ENCODE data around the gene CACNA2D3.

Gene CACNA2D3

GRCh38 chr3:54427941-54428871 lies 305.9 kb downstream of the CACNA2D3 start:
- H3K36me3 ChIP-seq (ENCODE audit: control insufficient read depth, insufficient read depth, low read length) = no peaks in the 10 kb centered on the region
- no peak overlapping the region for H3K4me3 ChIP-seq (ENCODE audit: low read depth, low read length)
- H3K9ac ChIP-seq = no peak overlapping the region
- no peaks in the 10 kb centered on the region for H3K9me3 ChIP-seq (ENCODE audit: control insufficient read depth, low read length)
- H3K79me2 ChIP-seq = no peaks in the 10 kb centered on the region
- H3K27ac ChIP-seq = no peak overlapping the region
- TF ChIP-seq CTCF (IDR thresholded peaks at IDR 0.05) = peak; percentile 84
- no peak overlapping the region for H2AFZ ChIP-seq
- H3K4me2 ChIP-seq (ENCODE audit: low read length) = no peak overlapping the region
- no peaks in the 10 kb centered on the region for H3K27me3 ChIP-seq (ENCODE audit: control insufficient read depth, insufficient read depth, low read length)
- H3K4me1 ChIP-seq = no peaks in the 10 kb centered on the region

DNA sequence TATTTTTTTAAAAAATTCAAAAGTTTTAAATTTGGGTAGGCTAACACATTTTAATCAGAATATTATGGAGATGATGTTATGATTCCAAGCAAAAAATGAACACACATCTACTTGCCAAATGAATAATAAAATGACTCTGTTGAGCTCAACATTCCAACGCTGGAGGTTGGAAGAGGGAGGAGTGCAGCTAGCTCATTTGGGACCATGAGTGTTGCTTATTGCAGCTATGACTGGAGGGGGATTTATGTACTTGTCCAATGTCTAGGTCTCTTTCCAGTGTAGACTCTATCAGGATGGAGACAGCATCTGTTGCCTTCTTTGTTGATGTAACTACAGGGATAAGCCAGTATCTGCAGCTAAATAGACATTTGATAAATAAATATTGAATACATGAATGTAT lies 310.6 kb downstream of the CACNA2D3 start:
- H3K9ac ChIP-seq = no peak overlapping the region
- H3K4me1 ChIP-seq = no peaks in the 10 kb centered on the region
- H3K79me2 ChIP-seq = no peaks in the 10 kb centered on the region
- no peaks in the 10 kb centered on the region for H3K27me3 ChIP-seq (ENCODE audit: control insufficient read depth, insufficient read depth, low read length)
- H3K36me3 ChIP-seq (ENCODE audit: control insufficient read depth, insufficient read depth, low read length) = no peaks in the 10 kb centered on the region
- H3K4me3 ChIP-seq (ENCODE audit: low read depth, low read length) = no peak overlapping the region
- H3K4me2 ChIP-seq (ENCODE audit: low read length) = no peak overlapping the region
- no peak overlapping the region for H2AFZ ChIP-seq
- no peak for TF ChIP-seq CTCF (IDR thresholded peaks at IDR 0.05)
- H3K9me3 ChIP-seq (ENCODE audit: control insufficient read depth, low read length) = no peaks in the 10 kb centered on the region
- no peak overlapping the region for H3K27ac ChIP-seq

GRCh38 chr3:54433846-54434245 lies 311.5 kb downstream of the CACNA2D3 start:
- Histone ChIP-seq H3K79me2 (no peaks in the 10 kb centered on the region), H3K4me2 (ENCODE audit: low read length) (no peak overlapping the region), H3K36me3 (ENCODE audit: control insufficient read depth, insufficient read depth, low read length) (no peaks in the 10 kb centered on the region), H3K27ac (no peak overlapping the region), H3K9me3 (ENCODE audit: control insufficient read depth, low read length) (no peaks in the 10 kb centered on the region), H3K9ac (no peak overlapping the region), H3K4me3 (ENCODE audit: low read depth, low read length) (no peak overlapping the region), H3K4me1 (no peaks in the 10 kb centered on the region), H2AFZ (no peak overlapping the region), H3K27me3 (ENCODE audit: control insufficient read depth, insufficient read depth, low read length) (no peaks in the 10 kb centered on the region)
- no peak for TF ChIP-seq CTCF (IDR thresholded peaks at IDR 0.05)

DNA sequence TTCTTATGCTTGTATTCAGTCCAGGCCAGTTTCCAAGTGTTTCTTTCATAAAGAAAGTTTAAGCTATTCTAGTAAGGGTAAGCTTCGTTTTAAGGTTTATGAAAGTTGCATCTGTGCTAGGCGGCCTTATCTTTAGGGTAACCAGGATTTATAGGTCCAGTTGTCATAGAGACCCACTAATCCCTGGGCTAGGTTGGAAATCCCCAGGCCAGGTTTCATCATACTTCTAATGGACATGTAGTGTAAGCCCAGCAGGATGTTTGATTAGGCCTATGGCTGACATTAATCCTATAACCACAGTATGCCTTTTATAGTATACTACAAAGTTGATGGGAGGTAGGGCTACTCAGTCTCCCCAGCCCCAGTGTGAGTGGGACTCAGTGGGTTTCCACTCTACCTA lies 312.4 kb downstream of the CACNA2D3 start:
- no peak overlapping the region for H3K4me2 ChIP-seq (ENCODE audit: low read length)
- H3K79me2 ChIP-seq = no peaks in the 10 kb centered on the region
- H2AFZ ChIP-seq = no peak overlapping the region
- no peak overlapping the region for H3K27ac ChIP-seq
- no peaks in the 10 kb centered on the region for H3K4me1 ChIP-seq
- H3K9me3 ChIP-seq (ENCODE audit: control insufficient read depth, low read length) = no peaks in the 10 kb centered on the region
- H3K4me3 ChIP-seq (ENCODE audit: low read depth, low read length) = no peak overlapping the region
- H3K9ac ChIP-seq = no peak overlapping the region
- H3K36me3 ChIP-seq (ENCODE audit: control insufficient read depth, insufficient read depth, low read length) = no peaks in the 10 kb centered on the region
- H3K27me3 ChIP-seq (ENCODE audit: control insufficient read depth, insufficient read depth, low read length) = no peaks in the 10 kb centered on the region
- no peak for TF ChIP-seq CTCF (IDR thresholded peaks at IDR 0.05)

DNA sequence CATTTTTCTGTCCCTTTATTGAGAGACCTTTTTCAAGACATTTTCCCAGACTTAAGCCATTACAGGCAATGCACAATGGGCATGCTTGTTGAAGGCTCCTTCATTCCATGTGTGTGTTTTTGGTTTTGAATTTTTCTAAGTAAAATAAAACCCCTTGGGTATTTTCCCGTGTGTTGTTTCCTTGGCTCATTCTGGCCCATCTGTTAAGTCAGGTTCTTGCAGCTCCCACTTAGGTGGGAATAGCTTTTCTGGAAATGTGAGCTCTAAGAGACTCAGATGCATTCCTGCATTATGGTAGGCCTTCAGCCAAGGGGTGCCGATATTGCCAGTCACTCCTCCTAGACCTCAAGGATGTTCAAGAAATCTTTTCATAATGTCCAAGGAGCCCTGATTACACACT lies 314.9 kb downstream of the CACNA2D3 start:
- no peak overlapping the region for H3K4me2 ChIP-seq (ENCODE audit: low read length)
- no peak overlapping the region for H2AFZ ChIP-seq
- TF ChIP-seq CTCF (IDR thresholded peaks at IDR 0.05) = no peak
- no peaks in the 10 kb centered on the region for H3K9me3 ChIP-seq (ENCODE audit: control insufficient read depth, low read length)
- H3K36me3 ChIP-seq (ENCODE audit: control insufficient read depth, insufficient read depth, low read length) = no peaks in the 10 kb centered on the region
- H3K27ac ChIP-seq = no peak overlapping the region
- no peaks in the 10 kb centered on the region for H3K27me3 ChIP-seq (ENCODE audit: control insufficient read depth, insufficient read depth, low read length)
- H3K4me3 ChIP-seq (ENCODE audit: low read depth, low read length) = no peak overlapping the region
- H3K79me2 ChIP-seq = no peaks in the 10 kb centered on the region
- H3K9ac ChIP-seq = no peak overlapping the region
- no peaks in the 10 kb centered on the region for H3K4me1 ChIP-seq

Data from parathyroid adenoma (tissue), 2 donors.